Measurements from ENCODE around the gene WWOX. TPM values are rescaled to one million over a fixed set of nuclear protein-coding genes. Genes with fewer than 3 reads are reported as not detected.

Gene WWOX
- total and polyA plus RNA-seq, 7 donors, result 7.1 to 46.8 (median 16.1) TPM

DNA sequence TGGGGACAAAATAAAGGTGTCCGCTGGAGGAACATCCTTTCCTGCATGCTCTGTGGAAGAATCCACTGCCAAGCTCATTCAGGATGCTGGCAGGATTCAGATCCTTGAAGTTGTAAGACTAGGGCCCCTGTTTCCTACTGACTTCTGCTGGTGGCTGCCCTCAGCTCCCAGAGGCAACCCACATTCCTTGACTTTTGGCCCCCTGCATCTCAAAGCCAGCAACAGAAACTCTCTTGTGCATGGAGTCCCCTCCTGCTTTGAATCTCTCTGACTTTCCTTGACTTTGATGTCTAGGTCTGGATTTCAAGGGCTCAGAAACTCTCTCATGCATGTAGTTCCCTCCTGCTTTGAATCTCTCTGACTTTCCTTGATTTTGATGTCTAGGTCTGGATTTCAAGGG lies 461.5 kb downstream of the WWOX start:
- DNase-seq, result no peak
- no peak overlapping the region for H3K4me3 ChIP-seq
- TF ChIP-seq CTCF (IDR thresholded peaks at IDR 0.05), result no peak
- no peak for TF ChIP-seq POLR2AphosphoS5 (IDR thresholded peaks at IDR 0.05)
- no peak for TF ChIP-seq POLR2A (IDR thresholded peaks at IDR 0.05)
- no peak for TF ChIP-seq EP300 (IDR thresholded peaks at IDR 0.05)
- WGBS, 2 donors, result 97 to 98% methylated on average over 1 of the region's 1 CpG
- H3K4me1 ChIP-seq, result peaks cover 0 to 3% (median 0%) of the 10 kb centered on the region in 4 donors
- H3K27me3 ChIP-seq, result no peaks in the 10 kb centered on the region
- no peak overlapping the region for H3K27ac ChIP-seq
- intact Hi-C loops (cut with DNase I), result no loop called here
- no peaks in the 10 kb centered on the region for H3K9me3 ChIP-seq
- no peaks in the 10 kb centered on the region for H3K36me3 ChIP-seq

GRCh38 chr16:78562111-78562510 lies 462.7 kb downstream of the WWOX start:
- WGBS, 2 donors, result 87 to 94% methylated on average over 6 of the region's 6 CpGs
- DNase-seq, result no peak
- TF ChIP-seq POLR2AphosphoS5 (IDR thresholded peaks at IDR 0.05) (no peak), CTCF (IDR thresholded peaks at IDR 0.05) (no peak), POLR2A (IDR thresholded peaks at IDR 0.05) (no peak), EP300 (IDR thresholded peaks at IDR 0.05) (no peak)
- H3K36me3 ChIP-seq, result no peaks in the 10 kb centered on the region
- no peaks in the 10 kb centered on the region for H3K9me3 ChIP-seq
- H3K4me1 ChIP-seq, result peaks cover 0 to 3% (median 0%) of the 10 kb centered on the region in 4 donors
- no peaks in the 10 kb centered on the region for H3K27me3 ChIP-seq
- intact Hi-C loops (cut with DNase I), result no loop called here
- no peak overlapping the region for H3K4me3 ChIP-seq
- no peak overlapping the region for H3K27ac ChIP-seq

- intact Hi-C loops (cut with DNase I), result no loop called here
Observed at GRCh38 chr16:78562650-78563049, 463.2 kb downstream of the WWOX start.

DNA sequence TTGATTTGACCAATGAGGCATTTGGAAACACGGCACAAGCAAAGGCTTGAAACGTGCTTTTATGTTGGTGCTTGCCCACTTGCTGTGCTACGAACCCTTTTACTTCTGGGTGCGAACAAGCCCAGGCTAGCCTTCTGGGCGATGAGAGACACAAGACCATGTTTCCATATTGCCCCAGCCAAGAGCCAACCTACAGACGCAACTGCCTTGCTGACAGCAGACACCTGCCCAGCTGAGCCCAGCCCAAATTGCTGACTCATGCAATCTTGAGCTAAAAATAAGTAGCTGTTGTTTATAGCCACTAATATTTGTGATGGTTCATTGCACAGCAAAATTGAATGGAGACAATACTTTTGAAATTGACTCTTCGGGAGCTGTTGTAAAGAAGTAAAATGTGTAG lies 464.5 kb downstream of the WWOX start:
- 91% methylated on average over 7 of the region's 7 CpGs for WGBS, 2 donors
- H3K36me3 ChIP-seq, result no peaks in the 10 kb centered on the region
- no peak for DNase-seq
- TF ChIP-seq CTCF (IDR thresholded peaks at IDR 0.05) (no peak), POLR2A (IDR thresholded peaks at IDR 0.05) (no peak), EP300 (IDR thresholded peaks at IDR 0.05) (no peak), POLR2AphosphoS5 (IDR thresholded peaks at IDR 0.05) (no peak)
- no peak overlapping the region for H3K27ac ChIP-seq
- no peaks in the 10 kb centered on the region for H3K27me3 ChIP-seq
- H3K9me3 ChIP-seq, result no peaks in the 10 kb centered on the region
- H3K4me3 ChIP-seq, result no peak overlapping the region
- intact Hi-C loops (cut with DNase I), result no loop called here
- H3K4me1 ChIP-seq, result peaks cover 0 to 3% (median 0%) of the 10 kb centered on the region in 4 donors

More at GRCh38 chr16:78562650-78563049, 463.2 kb downstream of the WWOX start:
- 92 to 94% methylated on average over 8 of the region's 8 CpGs for WGBS, 2 donors
- Histone ChIP-seq H3K27ac (no peak overlapping the region), H3K4me3 (no peak overlapping the region), H3K4me1 (peaks cover 0 to 3% (median 0%) of the 10 kb centered on the region in 4 donors), H3K9me3 (no peaks in the 10 kb centered on the region), H3K27me3 (no peaks in the 10 kb centered on the region), H3K36me3 (no peaks in the 10 kb centered on the region)
- no peak for DNase-seq
- no peak for TF ChIP-seq POLR2A (IDR thresholded peaks at IDR 0.05)
- TF ChIP-seq EP300 (IDR thresholded peaks at IDR 0.05), result no peak
- TF ChIP-seq CTCF (IDR thresholded peaks at IDR 0.05), result no peak
- no peak for TF ChIP-seq POLR2AphosphoS5 (IDR thresholded peaks at IDR 0.05)

DNA sequence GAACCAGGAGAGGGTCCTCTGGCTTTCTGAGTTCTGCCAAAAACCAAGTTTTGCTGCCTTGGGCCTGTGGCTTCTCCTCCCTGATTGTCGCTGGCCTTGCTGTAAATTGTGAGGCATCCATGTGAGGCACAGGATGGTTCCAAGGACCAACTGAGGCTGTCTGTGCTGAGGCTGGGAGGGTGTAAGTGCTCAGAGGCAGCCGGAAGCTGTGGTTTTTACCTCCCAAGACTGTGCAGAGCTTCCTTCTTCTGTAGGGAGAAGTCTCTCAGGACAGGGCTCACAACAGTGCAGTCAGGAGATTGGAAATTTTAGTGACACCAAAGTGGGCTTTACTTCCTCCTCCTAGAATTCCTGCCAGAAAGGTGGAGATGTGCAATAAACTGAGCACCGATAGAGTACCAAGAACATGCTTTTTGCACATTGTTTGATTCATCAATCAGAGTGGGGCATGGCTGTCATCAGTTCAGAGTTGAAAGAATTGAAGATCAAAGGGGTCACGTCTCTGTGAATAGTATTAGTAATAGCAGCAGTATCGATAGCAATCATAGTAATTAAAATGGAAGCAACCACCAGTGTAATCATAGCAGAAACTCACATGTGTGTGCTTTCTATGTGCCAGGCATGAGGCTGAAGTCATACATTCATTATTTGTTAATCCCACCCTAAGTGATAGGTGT lies 467.1 kb downstream of the WWOX start:
- 65 to 89% methylated on average over 5 of the region's 5 CpGs for WGBS, 2 donors
- no peak overlapping the region for H3K4me3 ChIP-seq
- no peaks in the 10 kb centered on the region for H3K36me3 ChIP-seq
- no peak for DNase-seq
- intact Hi-C loops (cut with DNase I), result no loop called here
- no peaks in the 10 kb centered on the region for H3K27me3 ChIP-seq
- no peaks in the 10 kb centered on the region for H3K9me3 ChIP-seq
- H3K4me1 ChIP-seq, result peaks cover 0 to 3% (median 0%) of the 10 kb centered on the region in 4 donors
- no peak overlapping the region for H3K27ac ChIP-seq
- TF ChIP-seq POLR2AphosphoS5 (IDR thresholded peaks at IDR 0.05) (no peak), POLR2A (IDR thresholded peaks at IDR 0.05) (no peak), EP300 (IDR thresholded peaks at IDR 0.05) (no peak), CTCF (IDR thresholded peaks at IDR 0.05) (no peak)
